Calu3 (cell line): ENCODE data around the gene DSCAML1. TPM values are rescaled to one million over a fixed set of nuclear protein-coding genes. Genes with fewer than 3 reads are reported as not detected.

Source experiments
- BruUV-seq: library from RNA; stranded (reverse); fragments of 400-500 nt; replicated peaks from 2 replicates; lab custom pipeline; 2021; lab: Mats Ljungman, UMichigan
- CTCF ChIA-PET: fragments of 300-600 bp; sonication (Branson Sonifier 250); formaldehyde crosslinking; loops from one replicate; lab custom pipeline; 2022; ENCODE audit warnings: antibody characterized with exemption; lab: Charles Lee
- DNase-seq: peaks from one replicate; pipeline ENCODE4 v3.0.0; 2022
- H3K27ac Mint-ChIP-seq: one replicate; pipeline ENCODE4 v1.8.0; 2022; ENCODE audit warnings: mixed read lengths; ENCODE audit not compliant: unreplicated experiment
- H3K27me3 Mint-ChIP-seq: one replicate; pipeline ENCODE4 v1.8.0; 2022; ENCODE audit warnings: mixed read lengths; ENCODE audit not compliant: unreplicated experiment
- H3K36me3 Mint-ChIP-seq: one replicate; pipeline ENCODE4 v1.8.0; 2022; ENCODE audit warnings: mild to moderate bottlenecking, moderate library complexity, mixed read lengths; ENCODE audit not compliant: insufficient read depth, unreplicated experiment
- H3K4me1 Mint-ChIP-seq: one replicate; pipeline ENCODE4 v1.8.0; 2022; ENCODE audit warnings: mild to moderate bottlenecking, low read depth, mixed read lengths; ENCODE audit not compliant: unreplicated experiment
- H3K4me3 Mint-ChIP-seq: one replicate; pipeline ENCODE4 v1.8.0; 2022; ENCODE audit warnings: mild to moderate bottlenecking, low read depth, moderate library complexity, mixed read lengths; ENCODE audit not compliant: unreplicated experiment
- H3K9me3 Mint-ChIP-seq: one replicate; pipeline ENCODE4 v1.8.0; 2022; ENCODE audit warnings: low read depth, mixed read lengths; ENCODE audit not compliant: unreplicated experiment
- intact Hi-C: fragments of 100-400 bp; cut with micrococcal nuclease; formaldehyde crosslinking; loops from one replicate; pipeline ENCODE4 v1.10.0; 2022; ENCODE audit not compliant: unreplicated experiment
- total RNA-seq: library from RNA; stranded (reverse); gene quantifications from 2 replicates; pipeline ENCODE4 v1.2.3, GENCODE V29; 2022
- TF ChIP-seq, protein P1 (sequence below): fragments of 200-600 bp; IDR thresholded peaks from one replicate; pipeline ENCODE4 v1.8.0; 2022; ENCODE audit warnings: antibody characterized with exemption; ENCODE audit not compliant: unreplicated experiment

The DSCAML1 gene
- total RNA-seq, 1 experiment from 2014 or later = 0.07 TPM

DNA sequence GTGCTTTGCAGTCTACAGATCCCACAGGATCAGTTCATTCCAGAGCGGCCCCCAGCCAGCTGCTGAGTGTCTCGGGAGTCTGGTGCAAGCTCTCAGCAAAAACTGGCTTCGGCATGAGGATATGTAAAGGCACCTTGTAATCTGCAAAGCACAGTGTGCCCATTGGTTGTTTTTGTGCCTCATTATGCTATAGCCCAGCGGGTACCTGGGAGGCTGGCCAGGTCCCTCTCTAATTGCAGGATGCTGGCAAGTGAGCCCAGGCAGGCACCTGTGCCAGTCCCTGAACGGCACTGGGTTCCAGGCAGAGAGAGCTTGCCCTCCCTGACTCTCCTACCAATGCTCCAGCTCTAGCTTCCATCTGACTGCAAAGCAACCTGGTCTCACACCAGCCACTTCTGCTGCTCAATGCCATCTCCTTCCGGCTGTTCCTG lies 128.7 kb downstream of the DSCAML1 start:
- Mint-ChIP-seq H3K27ac (no peak overlapping the region), H3K4me3 (no peak overlapping the region), H3K9me3 (no peaks in the 10 kb centered on the region), H3K36me3 (no peaks in the 10 kb centered on the region), H3K27me3 (peaks cover 37% of the 10 kb centered on the region), H3K4me1 (no peaks in the 10 kb centered on the region)
- no TSS peak for BruUV-seq
- TF ChIP-seq, protein P1, sequence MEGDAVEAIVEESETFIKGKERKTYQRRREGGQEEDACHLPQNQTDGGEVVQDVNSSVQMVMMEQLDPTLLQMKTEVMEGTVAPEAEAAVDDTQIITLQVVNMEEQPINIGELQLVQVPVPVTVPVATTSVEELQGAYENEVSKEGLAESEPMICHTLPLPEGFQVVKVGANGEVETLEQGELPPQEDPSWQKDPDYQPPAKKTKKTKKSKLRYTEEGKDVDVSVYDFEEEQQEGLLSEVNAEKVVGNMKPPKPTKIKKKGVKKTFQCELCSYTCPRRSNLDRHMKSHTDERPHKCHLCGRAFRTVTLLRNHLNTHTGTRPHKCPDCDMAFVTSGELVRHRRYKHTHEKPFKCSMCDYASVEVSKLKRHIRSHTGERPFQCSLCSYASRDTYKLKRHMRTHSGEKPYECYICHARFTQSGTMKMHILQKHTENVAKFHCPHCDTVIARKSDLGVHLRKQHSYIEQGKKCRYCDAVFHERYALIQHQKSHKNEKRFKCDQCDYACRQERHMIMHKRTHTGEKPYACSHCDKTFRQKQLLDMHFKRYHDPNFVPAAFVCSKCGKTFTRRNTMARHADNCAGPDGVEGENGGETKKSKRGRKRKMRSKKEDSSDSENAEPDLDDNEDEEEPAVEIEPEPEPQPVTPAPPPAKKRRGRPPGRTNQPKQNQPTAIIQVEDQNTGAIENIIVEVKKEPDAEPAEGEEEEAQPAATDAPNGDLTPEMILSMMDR = no peak
- CTCF ChIA-PET = no interaction called here
- intact Hi-C loops = no loop called here
- DNase-seq = no peak

DNA sequence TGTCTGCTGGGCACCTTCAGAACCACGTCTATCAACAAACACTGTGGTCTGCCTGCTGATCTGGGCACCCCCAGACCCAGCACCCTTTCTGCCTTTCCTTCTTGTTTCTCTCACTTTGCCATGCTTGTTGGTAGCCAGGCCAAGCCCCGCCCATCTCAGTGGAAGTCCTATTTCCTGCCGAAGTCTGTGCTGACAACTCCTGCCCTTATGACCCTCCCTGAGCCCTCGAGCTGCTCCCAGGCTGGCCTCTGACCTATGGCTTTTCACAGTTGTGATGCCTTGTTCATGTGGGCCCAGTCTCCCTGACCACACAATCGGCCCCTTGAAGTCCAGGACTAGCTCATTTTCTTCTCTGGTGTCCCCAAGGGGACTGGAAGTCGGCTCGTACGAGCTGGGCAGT lies 132.1 kb downstream of the DSCAML1 start:
- TF ChIP-seq, protein P1 = no peak
- H3K4me3 Mint-ChIP-seq = no peak overlapping the region
- H3K9me3 Mint-ChIP-seq = no peaks in the 10 kb centered on the region
- CTCF ChIA-PET = no interaction called here
- no peaks in the 10 kb centered on the region for H3K36me3 Mint-ChIP-seq
- no peak for DNase-seq
- no TSS peak for BruUV-seq
- peaks cover 41% of the 10 kb centered on the region for H3K27me3 Mint-ChIP-seq
- H3K27ac Mint-ChIP-seq = no peak overlapping the region
- no peaks in the 10 kb centered on the region for H3K4me1 Mint-ChIP-seq
- intact Hi-C loops = no loop called here

DNA sequence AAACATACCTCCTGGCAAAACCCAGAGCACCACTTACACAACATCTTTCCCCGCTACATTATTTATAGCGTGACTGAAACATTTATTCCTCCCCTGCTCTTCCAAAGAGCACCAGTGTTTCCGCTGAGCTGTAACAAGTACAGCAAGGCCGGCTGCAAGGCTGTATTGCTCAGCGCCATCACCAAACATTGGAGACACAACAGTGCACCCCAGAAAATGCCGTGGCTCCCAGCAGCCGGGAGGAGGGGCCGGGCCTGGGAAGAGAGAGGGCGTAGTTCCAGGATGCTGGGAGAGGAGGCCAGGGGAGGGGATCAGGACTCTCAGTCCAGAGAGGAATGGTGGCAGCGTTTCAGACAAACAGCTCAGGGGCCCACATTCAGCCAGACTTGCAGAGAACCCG lies 133.2 kb downstream of the DSCAML1 start:
- DNase-seq = no peak
- Mint-ChIP-seq H3K27ac (no peak overlapping the region), H3K27me3 (peaks cover 38% of the 10 kb centered on the region), H3K9me3 (no peaks in the 10 kb centered on the region), H3K36me3 (no peaks in the 10 kb centered on the region), H3K4me3 (no peak overlapping the region), H3K4me1 (no peaks in the 10 kb centered on the region)
- CTCF ChIA-PET = no interaction called here
- intact Hi-C loops = no loop called here
- no TSS peak for BruUV-seq
- TF ChIP-seq, protein P1 = no peak

DNA sequence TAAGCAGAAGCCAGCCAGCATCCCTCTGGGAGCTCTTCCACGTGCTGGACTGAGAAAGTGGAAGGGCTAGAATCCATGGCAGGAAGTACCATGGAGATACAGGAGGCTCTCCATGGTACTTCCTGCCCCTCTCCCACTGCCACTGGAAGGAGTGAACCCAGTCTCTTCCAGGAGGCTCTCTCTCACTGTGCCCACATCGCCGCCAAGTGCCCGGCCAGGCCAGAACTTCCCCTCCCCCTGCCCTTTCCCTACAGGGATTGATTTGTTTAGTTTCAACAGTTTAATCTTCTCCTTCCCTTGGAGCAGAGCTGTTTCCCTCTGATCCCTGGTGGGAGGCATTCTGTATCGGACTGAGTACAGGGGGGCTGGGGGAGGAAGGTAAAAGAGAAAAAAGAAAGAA lies 133.6 kb downstream of the DSCAML1 start:
- no peak for DNase-seq
- Mint-ChIP-seq H3K36me3 (no peaks in the 10 kb centered on the region), H3K4me3 (no peak overlapping the region), H3K27ac (peak overlapping the region; percentile 36), H3K9me3 (no peaks in the 10 kb centered on the region), H3K27me3 (peaks cover 41% of the 10 kb centered on the region), H3K4me1 (no peaks in the 10 kb centered on the region)
- CTCF ChIA-PET = no interaction called here
- BruUV-seq = no TSS peak
- intact Hi-C loops = no loop called here
- TF ChIP-seq, protein P1 = no peak
